Measurements from ENCODE around the gene HECTD1. TPM values are rescaled to one million over a fixed set of nuclear protein-coding genes. Genes with fewer than 3 reads are reported as not detected.

HECTD1 gene
- total and polyA plus RNA-seq, 10 of the 15 experiments (the other 5 are each of a cell fraction or from before 2014, with no cell fraction given) = 27.3 to 116 (median 57.7) TPM

- no peak for TF ChIP-seq ZNF592 (IDR thresholded peaks at IDR 0.05)
- no peak for TF ChIP-seq YBX1 (IDR thresholded peaks at IDR 0.05)
- TF ChIP-seq MXI1 (IDR thresholded peaks at IDR 0.05; ENCODE audit: low read depth, low read length) = no peak
- no peak for TF ChIP-seq TCF3 (IDR thresholded peaks at IDR 0.05; ENCODE audit: borderline replicate concordance, insufficient read depth, low read depth, low read length)
- TF ChIP-seq RAD51 (IDR thresholded peaks at IDR 0.05) = no peak
- no peak for TF ChIP-seq NRF1 (conservative IDR thresholded peaks at IDR 0.05; ENCODE audit: low read depth, low read length)
- TF ChIP-seq ZNF687 (IDR thresholded peaks at IDR 0.05) = no peak
- no peak for TF ChIP-seq IKZF2 (IDR thresholded peaks at IDR 0.05)
- TF ChIP-seq JUNB (IDR thresholded peaks at IDR 0.05) = no peak
These were observed 68.2 kb downstream of the HECTD1 start (continued) for GRCh38 chr14:31139301-31139847.
